SK-N-SH (cell line): ENCODE data around the gene HOXB2. TPM values are rescaled to one million over a fixed set of nuclear protein-coding genes. Genes with fewer than 3 reads are reported as not detected.

Experiments
- CTCF ChIA-PET: fragments of 300-600, 350-600 bp; formaldehyde crosslinking; extraction: SDS; loops from one replicate; lab custom pipeline; 2021; lab: Yijun Ruan, JAX
- POLR2A ChIA-PET: fragments of 350-600 bp; sonication (Branson Sonifier 250); formaldehyde crosslinking; extraction: SDS; loops from one replicate; lab custom pipeline; 2020; ENCODE audit warnings: antibody characterized with exemption, inconsistent platforms; lab: Yijun Ruan, JAX
- DNase-seq: peaks from one replicate; pipeline ENCODE4 v3.0.0; 2012
- H2AFZ ChIP-seq: fragments of 200-600 bp; sonication (generic); 2 replicates; pipeline ENCODE4 v1.8.1; 2016; ENCODE audit warnings: antibody characterized with exemption, mild to moderate bottlenecking, low read depth
- H3F3A ChIP-seq: fragments of 200-600 bp; sonication (generic); replicated peaks from 2 replicates; pipeline ENCODE3; 2016; ENCODE audit warnings: antibody characterized with exemption, mild to moderate bottlenecking; ENCODE audit not compliant: insufficient read depth
- H3K27ac ChIP-seq, 2 experiments: fragments of 200-500 bp in 1 of 2; fragments of 200-600 bp in 1 of 2; sonication (Bioruptor generic) in 1 of 2; sonication (generic), shearing (Covaris generic) in 1 of 2; 2 replicates each; pipeline versions ENCODE4 v1.5.1 to v1.6.1; 2014 to 2016; ENCODE audit warnings: low read depth in 2 of 2, inconsistent platforms in 1 of 2, low read length in 1 of 2, mild to moderate bottlenecking in 1 of 2, mixed read lengths in 1 of 2
- H3K27me3 ChIP-seq: fragments of 200-600 bp; sonication (generic), shearing (Covaris generic); 2 replicates; pipeline ENCODE4 v1.6.1; 2016; ENCODE audit warnings: mixed run types; ENCODE audit not compliant: insufficient read depth
- H3K36me3 ChIP-seq, 2 experiments: fragments of 200-500 bp in 1 of 2; fragments of 200-600 bp in 1 of 2; sonication (Bioruptor generic) in 1 of 2; sonication (generic) in 1 of 2; replicated peaks in 1 of 2; 2 replicates each; pipeline versions ENCODE3 to v1.5.1; 2014 to 2016; ENCODE audit warnings: low read length in 1 of 2, mild to moderate bottlenecking in 1 of 2; ENCODE audit not compliant: insufficient read depth in 2 of 2, control insufficient read depth in 1 of 2
- H3K4me1 ChIP-seq, 2 experiments: fragments of 200-500 bp in 1 of 2; fragments of 200-600 bp in 1 of 2; sonication (Bioruptor generic) in 1 of 2; sonication (generic), shearing (Covaris generic) in 1 of 2; 2 replicates each; pipeline versions ENCODE4 v1.5.1 to v1.6.1; 2014 to 2016; ENCODE audit warnings: low read depth in 1 of 2, low read length in 1 of 2, mixed run types in 1 of 2; ENCODE audit not compliant: insufficient read depth in 2 of 2, control insufficient read depth in 1 of 2
- H3K4me2 ChIP-seq: fragments of 200-600 bp; sonication (generic), shearing (Covaris generic); 2 replicates; pipeline ENCODE4 v1.6.1; 2017; ENCODE audit warnings: mixed run types
- H3K4me3 ChIP-seq, 2 experiments: fragments of 200-500 bp in 1 of 2; fragments of 200-600 bp in 1 of 2; sonication (Bioruptor generic) in 1 of 2; sonication (generic), shearing (Covaris generic) in 1 of 2; 2 replicates each; pipeline versions ENCODE4 v1.5.1 to v1.8.1; 2014 to 2016; ENCODE audit warnings: low read depth in 2 of 2, inconsistent platforms in 1 of 2, low read length in 1 of 2, mild to moderate bottlenecking in 1 of 2, mixed read lengths in 1 of 2, moderate library complexity in 1 of 2
- H3K79me2 ChIP-seq: fragments of 200-600 bp; sonication (generic); 2 replicates; pipeline ENCODE4 v1.8.1; 2017; ENCODE audit warnings: mild to moderate bottlenecking; ENCODE audit not compliant: insufficient read depth
- H3K9ac ChIP-seq: fragments of 200-600 bp; sonication (generic); 2 replicates; pipeline ENCODE4 v1.6.1; 2017; ENCODE audit warnings: mixed run types
- H3K9me2 ChIP-seq: fragments of 200-600 bp; sonication (generic); 2 replicates; pipeline ENCODE4 v1.6.1; 2017; ENCODE audit warnings: mixed run types
- H3K9me3 ChIP-seq: fragments of 200-600 bp; sonication (generic); 2 replicates; pipeline ENCODE4 v1.6.1; 2017; ENCODE audit warnings: mixed run types, mild to moderate bottlenecking, moderate library complexity
- H4K20me1 ChIP-seq: fragments of 200-600 bp; sonication (generic); 2 replicates; pipeline ENCODE4 v1.6.1; 2017; ENCODE audit warnings: mild to moderate bottlenecking, mixed run types; ENCODE audit not compliant: insufficient read depth
- ELF1 ChIP-seq: IDR thresholded peaks from 2 replicates; pipeline ENCODE4 v1.4.0; 2012
- EZH2phosphoT487 ChIP-seq: fragments of 200-600 bp; sonication (generic); IDR thresholded peaks from 2 replicates; pipeline ENCODE4 v1.6.1; 2017; ENCODE audit warnings: low read depth, mixed run types, mild to moderate bottlenecking, antibody characterized with exemption, moderate library complexity, borderline replicate concordance
- FOSL2 ChIP-seq: IDR thresholded peaks from 2 replicates; pipeline ENCODE4 v1.4.0; 2012; ENCODE audit warnings: low read depth, mild to moderate bottlenecking, moderate library complexity, borderline replicate concordance
- FOXM1 ChIP-seq: IDR thresholded peaks from 2 replicates; pipeline ENCODE4 v1.4.0; 2012; ENCODE audit warnings: low read depth, mild to moderate bottlenecking
- NRF1 ChIP-seq: IDR thresholded peaks from 2 replicates; pipeline ENCODE4 v1.6.1; 2012; ENCODE audit warnings: low read depth, mild to moderate bottlenecking, low read length
- RAD21 ChIP-seq: IDR thresholded peaks from 2 replicates; pipeline ENCODE4 v1.6.1; 2012; ENCODE audit warnings: mild to moderate bottlenecking, low read length
- WGBS: methylation state at CpG from one replicate; pipeline ENCODE4 v1.1.6; 2017; ENCODE audit warnings: low lambda C conversion rate; 5-methylcytosine and 5-hydroxymethylcytosine counted together
- polyA plus RNA-seq, 3 experiments: library from polyadenylated mRNA; depleted of rRNA; stranded (reverse); fragments of >200 nt; gene quantifications; 2 replicates each; pipeline ENCODE4 v1.2.3, GENCODE V29; 2012
- TF ChIP-seq, protein P1 (sequence below): IDR thresholded peaks from 2 replicates; pipeline ENCODE4 v1.4.0; 2012; ENCODE audit warnings: low read depth
- TF ChIP-seq, protein P2 (sequence below): IDR thresholded peaks from 2 replicates; pipeline ENCODE4 v1.4.0; 2012; ENCODE audit warnings: low read depth, borderline replicate concordance

The HOXB2 gene
- polyA plus RNA-seq, 1 of the 3 experiments (the other 2 are of a cell fraction): 1.9 TPM

DNA sequence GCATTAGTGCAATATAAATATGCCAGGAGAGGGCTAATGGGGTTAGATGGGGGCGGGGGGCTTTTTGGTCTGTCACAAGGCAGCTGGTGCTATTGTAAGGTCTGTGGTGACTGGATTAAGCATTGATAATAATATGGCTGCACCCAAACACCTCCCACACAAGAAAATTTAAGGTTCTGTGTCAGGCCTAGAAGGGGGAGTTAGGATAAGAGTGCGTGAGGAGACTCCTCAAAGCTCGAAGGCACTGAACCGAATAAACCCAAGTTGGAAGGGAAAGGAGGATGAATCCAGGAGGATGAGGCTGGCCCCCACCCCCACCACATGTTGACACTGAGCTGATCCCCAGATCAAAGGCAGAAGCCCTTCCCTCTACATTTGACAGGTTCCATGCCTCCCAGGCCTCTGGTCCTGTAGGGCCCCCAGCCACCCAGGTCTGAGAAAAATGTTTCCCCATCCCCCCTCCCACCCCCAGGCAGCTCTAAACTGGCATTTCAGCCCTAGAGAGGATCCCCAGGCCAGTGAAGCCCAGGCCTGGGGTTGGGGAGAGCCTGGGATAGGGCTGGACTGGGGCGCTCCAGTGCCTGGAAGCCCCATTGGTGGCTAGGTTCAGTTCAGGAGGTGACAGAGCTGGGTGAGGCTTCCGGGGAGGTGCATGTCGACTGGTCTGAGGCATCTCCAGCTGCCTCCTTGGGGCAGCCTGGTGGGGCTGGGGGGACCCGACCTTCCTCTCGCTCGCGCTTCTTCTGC lies 15.8 kb downstream of the HOXB2 start:
- TF ChIP-seq, protein P1, sequence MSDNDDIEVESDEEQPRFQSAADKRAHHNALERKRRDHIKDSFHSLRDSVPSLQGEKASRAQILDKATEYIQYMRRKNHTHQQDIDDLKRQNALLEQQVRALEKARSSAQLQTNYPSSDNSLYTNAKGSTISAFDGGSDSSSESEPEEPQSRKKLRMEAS: no peak
- TF ChIP-seq ELF1 (no peak), RAD21 (no peak), FOSL2 (no peak), FOXM1 (no peak), NRF1 (no peak)
- TF ChIP-seq, protein P2, sequence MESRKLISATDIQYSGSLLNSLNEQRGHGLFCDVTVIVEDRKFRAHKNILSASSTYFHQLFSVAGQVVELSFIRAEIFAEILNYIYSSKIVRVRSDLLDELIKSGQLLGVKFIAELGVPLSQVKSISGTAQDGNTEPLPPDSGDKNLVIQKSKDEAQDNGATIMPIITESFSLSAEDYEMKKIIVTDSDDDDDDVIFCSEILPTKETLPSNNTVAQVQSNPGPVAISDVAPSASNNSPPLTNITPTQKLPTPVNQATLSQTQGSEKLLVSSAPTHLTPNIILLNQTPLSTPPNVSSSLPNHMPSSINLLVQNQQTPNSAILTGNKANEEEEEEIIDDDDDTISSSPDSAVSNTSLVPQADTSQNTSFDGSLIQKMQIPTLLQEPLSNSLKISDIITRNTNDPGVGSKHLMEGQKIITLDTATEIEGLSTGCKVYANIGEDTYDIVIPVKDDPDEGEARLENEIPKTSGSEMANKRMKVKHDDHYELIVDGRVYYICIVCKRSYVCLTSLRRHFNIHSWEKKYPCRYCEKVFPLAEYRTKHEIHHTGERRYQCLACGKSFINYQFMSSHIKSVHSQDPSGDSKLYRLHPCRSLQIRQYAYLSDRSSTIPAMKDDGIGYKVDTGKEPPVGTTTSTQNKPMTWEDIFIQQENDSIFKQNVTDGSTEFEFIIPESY: no peak
- CTCF ChIA-PET: interaction anchor here (1.0 to 1.4 kb wide), 2 partner anchors 12 to 59 kb away, joined by 3 to 4 read pairs; no protein-coding TSS in a partner anchor
- H3F3A ChIP-seq: no peaks in the 10 kb centered on the region

DNA sequence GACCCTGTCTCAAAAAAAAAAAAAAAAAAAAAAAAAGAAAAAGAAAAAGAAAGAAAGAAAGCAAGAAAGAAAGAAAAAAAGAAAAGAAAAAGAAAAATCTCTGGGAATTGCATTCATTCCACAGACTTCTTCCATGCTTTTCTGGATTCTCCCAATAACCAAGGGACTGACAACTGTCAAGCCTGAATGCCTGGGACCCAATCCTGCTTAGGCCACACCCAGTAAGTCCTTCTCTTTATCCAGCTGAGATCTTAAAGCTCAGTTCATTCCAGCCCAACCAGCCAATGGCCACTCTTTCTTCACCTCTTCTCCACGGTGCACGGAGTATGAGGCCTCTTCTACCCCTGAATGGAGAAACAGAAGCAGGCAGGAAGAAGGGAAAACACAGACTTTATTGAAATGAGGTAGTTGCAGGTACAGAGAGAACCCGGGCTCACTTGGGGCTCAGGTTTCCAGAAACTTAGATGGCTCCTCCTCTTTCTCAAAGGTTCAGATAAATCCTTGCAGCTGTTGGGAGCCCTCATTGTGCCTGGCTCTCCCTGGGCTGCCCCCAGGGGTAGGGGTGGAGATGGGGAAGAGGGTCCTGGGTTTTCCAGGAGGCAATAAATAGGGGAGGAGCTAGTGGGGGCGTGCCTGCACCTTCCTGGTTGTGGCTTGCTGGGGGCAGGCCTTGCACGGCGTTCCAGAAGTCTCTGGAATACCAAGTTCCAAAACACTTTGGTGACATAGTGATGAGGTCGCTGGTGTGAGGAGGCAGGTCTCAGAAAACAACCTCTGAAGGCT lies 16.6 kb downstream of the HOXB2 start:
- ChIA-PET POLR2A (no interaction called here), CTCF (interaction anchor here (1.0 to 1.4 kb wide), 2 partner anchors 13 to 60 kb away, joined by 3 to 4 read pairs; no protein-coding TSS in a partner anchor)
- 13% methylated on average over 7 of the region's 7 CpGs for WGBS
- H3K4me2 ChIP-seq: no peak overlapping the region
- H3K4me1 ChIP-seq: no peaks in the 10 kb centered on the region
- peaks cover 98% of the 10 kb centered on the region for H3K27me3 ChIP-seq
- H3K9me3 ChIP-seq: no peaks in the 10 kb centered on the region
- H3K4me3 ChIP-seq: no peak overlapping the region
- no peak overlapping the region for H3K9ac ChIP-seq
- H3K27ac ChIP-seq: no peak overlapping the region
- no peak for TF ChIP-seq FOXM1
- no peak for TF ChIP-seq EZH2phosphoT487
- no peaks in the 10 kb centered on the region for H4K20me1 ChIP-seq
- H3K36me3 ChIP-seq: no peaks in the 10 kb centered on the region
- no peak for DNase-seq
- H3F3A ChIP-seq: no peaks in the 10 kb centered on the region
- no peaks in the 10 kb centered on the region for H3K79me2 ChIP-seq
- H3K9me2 ChIP-seq: no peaks in the 10 kb centered on the region
- no peak overlapping the region for H2AFZ ChIP-seq

More for the DNA sequence above, 15.8 kb downstream of the HOXB2 start:
- no peaks in the 10 kb centered on the region for H3K4me1 ChIP-seq
- H4K20me1 ChIP-seq: no peaks in the 10 kb centered on the region
- no peaks in the 10 kb centered on the region for H3K36me3 ChIP-seq
- H3K4me3 ChIP-seq: no peak overlapping the region
- POLR2A ChIA-PET: no interaction called here
- H2AFZ ChIP-seq: no peak overlapping the region
- H3K9me2 ChIP-seq: no peaks in the 10 kb centered on the region
- H3K27ac ChIP-seq: no peak overlapping the region
- H3K9me3 ChIP-seq: no peaks in the 10 kb centered on the region
- peaks cover 97% of the 10 kb centered on the region for H3K27me3 ChIP-seq
- no peak overlapping the region for H3K9ac ChIP-seq
- H3K4me2 ChIP-seq: no peak overlapping the region
- DNase-seq: no peak
- no peaks in the 10 kb centered on the region for H3K79me2 ChIP-seq
- 43% methylated on average over 11 of the region's 11 CpGs for WGBS
